SK-N-SH treated with all-trans-retinoic acid at 6 μM for 48 hours (cell line): ENCODE data around the gene PAX5.

Experiments used
- ISL1 ChIP-seq: fragments of 250-450 bp; sonication (Bioruptor Pico); IDR thresholded peaks from 2 replicates; pipeline ENCODE4 v2.1.2; 2022; ENCODE audit warnings: mild to moderate bottlenecking, moderate library complexity
- ZFP30 ChIP-seq: fragments of 450-650 bp; formaldehyde crosslinking; IDR thresholded peaks from 2 replicates; pipeline ENCODE4 v1.5.0; 2022; ENCODE audit warnings: mild to moderate bottlenecking, moderate library complexity
- ZNF8 ChIP-seq: fragments of 450-650 bp; formaldehyde crosslinking; IDR thresholded peaks from 2 replicates; pipeline ENCODE4 v1.5.0; 2020; ENCODE audit warnings: mild to moderate bottlenecking, moderate library complexity
- TF ChIP-seq, protein P1 (sequence below): fragments of 250-450 bp; sonication (Bioruptor Pico); IDR thresholded peaks from 2 replicates; pipeline ENCODE4 v1.8.0; 2020; ENCODE audit warnings: mild to moderate bottlenecking, moderate library complexity, borderline replicate concordance

DNA sequence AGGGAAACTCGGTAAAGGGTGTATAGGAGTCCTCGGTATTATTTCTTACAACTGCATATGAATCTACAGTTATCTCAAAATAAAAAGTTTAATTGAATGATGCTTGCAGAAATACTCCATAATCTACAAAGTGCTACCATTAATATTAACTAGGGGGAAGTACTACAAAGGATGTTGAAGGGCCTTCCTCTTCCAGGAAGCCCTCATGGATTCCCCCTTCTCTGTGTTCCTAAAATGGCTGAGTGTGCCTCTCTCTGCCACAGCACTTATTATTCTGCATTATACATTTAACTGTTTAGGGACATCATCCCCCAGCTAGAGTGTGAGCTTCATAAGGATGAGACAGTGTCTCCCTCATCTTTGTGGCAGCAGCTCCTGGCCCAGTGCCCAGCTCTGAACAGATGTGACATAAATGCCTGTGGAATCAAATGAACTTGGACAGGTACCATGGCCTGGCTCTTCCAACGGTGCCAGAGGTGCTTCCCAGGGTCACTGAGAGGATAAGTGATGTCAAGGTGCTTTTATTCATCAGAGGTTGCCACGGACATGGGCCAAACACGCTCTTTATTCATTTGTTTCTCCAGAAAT, 99.5 kb downstream of the PAX5 start:
- TF ChIP-seq ISL1 (CRISPR knock-in tag) (no peak), ZFP30 (CRISPR knock-in tag) (no peak), ZNF8 (no peak)
- TF ChIP-seq, protein P1, sequence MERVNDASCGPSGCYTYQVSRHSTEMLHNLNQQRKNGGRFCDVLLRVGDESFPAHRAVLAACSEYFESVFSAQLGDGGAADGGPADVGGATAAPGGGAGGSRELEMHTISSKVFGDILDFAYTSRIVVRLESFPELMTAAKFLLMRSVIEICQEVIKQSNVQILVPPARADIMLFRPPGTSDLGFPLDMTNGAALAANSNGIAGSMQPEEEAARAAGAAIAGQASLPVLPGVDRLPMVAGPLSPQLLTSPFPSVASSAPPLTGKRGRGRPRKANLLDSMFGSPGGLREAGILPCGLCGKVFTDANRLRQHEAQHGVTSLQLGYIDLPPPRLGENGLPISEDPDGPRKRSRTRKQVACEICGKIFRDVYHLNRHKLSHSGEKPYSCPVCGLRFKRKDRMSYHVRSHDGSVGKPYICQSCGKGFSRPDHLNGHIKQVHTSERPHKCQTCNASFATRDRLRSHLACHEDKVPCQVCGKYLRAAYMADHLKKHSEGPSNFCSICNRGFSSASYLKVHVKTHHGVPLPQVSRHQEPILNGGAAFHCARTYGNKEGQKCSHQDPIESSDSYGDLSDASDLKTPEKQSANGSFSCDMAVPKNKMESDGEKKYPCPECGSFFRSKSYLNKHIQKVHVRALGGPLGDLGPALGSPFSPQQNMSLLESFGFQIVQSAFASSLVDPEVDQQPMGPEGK (CRISPR knock-in tag) = no peak
